Pancreas (tissue), 10 donors: ENCODE results near the gene NPHP4. TPM values are rescaled to one million over a fixed set of nuclear protein-coding genes. Genes with fewer than 3 reads are reported as not detected.

ENCODE experiments used
- ATAC-seq, 4 donors: fragments of 200-7000 bp; cut with Tn5 transposase; one replicate each; pipeline versions ENCODE4 v1.8.0 to v1.9.1; 2020; ENCODE audit warnings: mild to moderate bottlenecking in 4 of 4, moderate library complexity in 4 of 4
- DNase-seq, 6 donors: peaks; one replicate each; pipeline ENCODE4 v3.0.0-alpha.2; 2020
- FAIRE-seq: peaks from 2 replicates; lab custom pipeline; 2012; peaks lifted over from hg19 to GRCh38; lab: Jason Lieb, UNC
- H3K27ac ChIP-seq, 4 donors: fragments of 200-600 bp; sonication (generic); 1 replicate in 3 of 4; 2 replicates in 1 of 4; pipeline versions ENCODE4 v1.5.0 to v1.8.0; 2020
- H3K27me3 ChIP-seq, 4 donors: fragments of 200-600 bp; one replicate each; pipeline ENCODE4 v1.8.0; 2021
- H3K36me3 ChIP-seq, 3 donors: fragments of 200-600 bp; sonication (generic) in 1 of 3; one replicate each; pipeline versions ENCODE4 v1.5.0 to v1.8.0; 2020 to 2021
- H3K4me1 ChIP-seq, 3 donors: fragments of 200-600 bp; one replicate each; pipeline ENCODE4 v1.8.0; 2021
- H3K4me3 ChIP-seq, 4 donors: fragments of 200-600 bp; sonication (generic) in 2 of 4; one replicate each; pipeline versions ENCODE4 v1.5.0 to v1.8.0; 2020 to 2021
- H3K9me3 ChIP-seq, 4 donors: fragments of 200-600 bp; one replicate each; pipeline ENCODE4 v1.8.0; 2021
- CTCF ChIP-seq, 4 donors: fragments of 200-600 bp; sonication (generic) in 3 of 4; IDR thresholded peaks; one replicate each; pipeline versions ENCODE4 v1.5.0 to v1.8.0; 2021; ENCODE audit warnings: antibody characterized with exemption in 4 of 4
- WGBS, 2 donors: extraction: QIAGEN DNeasy Blood & Tissue Kit; methylation state at CpG; one replicate each; pipeline ENCODE4 v1.1.7; 2013; 5-methylcytosine and 5-hydroxymethylcytosine counted together
- intact Hi-C, 3 donors: fragments of 100-400 bp; cut with DNase I; formaldehyde crosslinking; loops; one replicate each; pipeline versions ENCODE4 v1.11.1 to v1.14.2; 2022
- polyA plus RNA-seq, 2 donors: library from polyadenylated mRNA; stranded (reverse); fragments of 200-250 nt; gene quantifications; one replicate each; pipeline ENCODE4 v1.2.3, GENCODE V29; 2013
- total RNA-seq, 6 donors: library from RNA; stranded (reverse); fragmentation: NEBNext Ultra II Directional in 4 of 6; extraction: Animal tissue kit (Norgen Biotek cat#: 25700) in 4 of 6; gene quantifications; one replicate each; pipeline versions ENCODE4 v1.2.1 to v1.2.4, GENCODE V29; 2021 to 2023
- donor health status: healthy with polysubstance abuse.
- donor health status: DM: no; HTN: no; CAD: no; lungs with moderate emphysema.
- donor health status: DM: no; HTN: no; CAD: no.
- donor health status: control.
- donor health status: control.
- donor health status: Bipolar disorder and iron deficiency.
- donor health status: DM: yes; HTN: yes; CAD: no.
- donor health status: DM: no; HTN: no; CAD: no.
- donor health status: DM: no; HTN: no; CAD: no.
- donor health status: DM: yes; HTN: yes; CAD: no.

NPHP4 gene
- total and polyA plus RNA-seq, 8 donors: 4.0 to 9.7 (median 5.7) TPM

GRCh38 chr1:5909576-5910275 is 82.5 kb downstream of the NPHP4 start:
- TF ChIP-seq CTCF (IDR thresholded peaks at IDR 0.05): no peak
- DNase-seq: no peak
- no peak for ATAC-seq
- Histone ChIP-seq H3K27me3 (no peaks in the 10 kb centered on the region), H3K4me3 (no peak overlapping the region), H3K36me3 (no peaks in the 10 kb centered on the region), H3K4me1 (no peaks in the 10 kb centered on the region), H3K27ac (no peak overlapping the region), H3K9me3 (no peaks in the 10 kb centered on the region)
- intact Hi-C loops: no loop called here
- no peak for FAIRE-seq
- WGBS, 2 donors: 95% methylated on average over 14 of the region's 14 CpGs

- DNase-seq: no peak
- 94 to 96% methylated on average over 35 of the region's 35 CpGs for WGBS, 2 donors
- no peak for ATAC-seq
Measured at GRCh38 chr1:5908461-5909375, 83.5 kb downstream of the NPHP4 start.

GRCh38 chr1:5907966-5908365 is 84.3 kb downstream of the NPHP4 start:
- Histone ChIP-seq H3K27me3 (no peaks in the 10 kb centered on the region), H3K4me3 (no peak overlapping the region), H3K4me1 (no peaks in the 10 kb centered on the region), H3K9me3 (no peaks in the 10 kb centered on the region), H3K36me3 (peaks cover 0 to 16% (median 0%) of the 10 kb centered on the region in 3 donors), H3K27ac (no peak overlapping the region)
- ATAC-seq (no peak), DNase-seq (no peak), FAIRE-seq (no peak)
- no peak for TF ChIP-seq CTCF (IDR thresholded peaks at IDR 0.05)
- WGBS, 2 donors: 94 to 99% methylated on average over 8 of the region's 8 CpGs
- intact Hi-C loops: no loop called here

More at GRCh38 chr1:5908461-5909375, 83.5 kb downstream of the NPHP4 start:
- no peaks in the 10 kb centered on the region for H3K4me1 ChIP-seq
- H3K9me3 ChIP-seq: no peaks in the 10 kb centered on the region
- H3K4me3 ChIP-seq: no peak overlapping the region
- intact Hi-C loops: no loop called here
- H3K27ac ChIP-seq: no peak overlapping the region
- no peaks in the 10 kb centered on the region for H3K27me3 ChIP-seq
- no peak for FAIRE-seq
- H3K36me3 ChIP-seq: peaks cover 0 to 9% (median 0%) of the 10 kb centered on the region in 3 donors
- TF ChIP-seq CTCF (IDR thresholded peaks at IDR 0.05): no peak

- peaks cover 0 to 16% (median 0%) of the 10 kb centered on the region in 3 donors for H3K36me3 ChIP-seq
- intact Hi-C loops: no loop called here
- FAIRE-seq (no peak), DNase-seq (no peak), ATAC-seq (no peak)
- no peaks in the 10 kb centered on the region for H3K27me3 ChIP-seq
- no peaks in the 10 kb centered on the region for H3K4me1 ChIP-seq
- 93% methylated on average over 11 of the region's 11 CpGs for WGBS, 2 donors
- no peak for TF ChIP-seq CTCF (IDR thresholded peaks at IDR 0.05)
- no peak overlapping the region for H3K4me3 ChIP-seq
- H3K9me3 ChIP-seq: no peaks in the 10 kb centered on the region
- H3K27ac ChIP-seq: no peak overlapping the region
Measured at GRCh38 chr1:5907386-5907785, 84.8 kb downstream of the NPHP4 start.
